Activated CD8-positive, alpha-beta memory T cell treated with anti-CD3 and anti-CD28 coated beads, Interleukin-2, amount 50 U/mL, for 48 hours (primary cell): Measurements from ENCODE around the gene DPH7.
"Not testable (repeated sequence)": the region's sequence is repeated elsewhere in the genome, so short reads cannot be mapped to it uniquely, and the experiment has no call there.

Experiments used
- DNase-seq: peaks from one replicate; pipeline ENCODE4 v3.0.0-alpha.2; 2020

Gene DPH7

GRCh38 chr9:137516144-137516917 is 62.4 kb downstream of the DPH7 start:
- no peak for DNase-seq

DNA sequence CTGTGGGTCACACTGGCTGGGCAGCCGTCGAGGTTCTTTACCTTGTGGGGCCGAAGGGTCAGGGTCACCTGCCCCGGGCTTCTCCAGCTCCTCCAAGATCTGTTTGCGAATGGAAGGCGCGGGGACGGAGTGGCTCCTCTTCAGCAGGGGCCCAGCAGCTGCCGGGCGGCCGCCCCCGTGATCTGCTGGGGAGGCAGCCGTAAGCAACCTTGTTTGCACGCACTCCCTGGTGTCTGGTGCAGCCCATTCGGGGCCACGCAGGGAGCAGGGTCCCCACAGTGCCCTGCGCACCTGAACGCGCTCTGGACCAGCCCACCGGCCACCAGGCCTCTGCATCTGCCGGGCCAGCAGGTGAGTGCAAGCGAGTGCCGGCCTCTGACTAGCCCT is 63.4 kb downstream of the DPH7 start:
- no peak for DNase-seq

- DNase-seq: no peak
Observed at GRCh38 chr9:137514691-137515337, 63.9 kb downstream of the DPH7 start.

DNA sequence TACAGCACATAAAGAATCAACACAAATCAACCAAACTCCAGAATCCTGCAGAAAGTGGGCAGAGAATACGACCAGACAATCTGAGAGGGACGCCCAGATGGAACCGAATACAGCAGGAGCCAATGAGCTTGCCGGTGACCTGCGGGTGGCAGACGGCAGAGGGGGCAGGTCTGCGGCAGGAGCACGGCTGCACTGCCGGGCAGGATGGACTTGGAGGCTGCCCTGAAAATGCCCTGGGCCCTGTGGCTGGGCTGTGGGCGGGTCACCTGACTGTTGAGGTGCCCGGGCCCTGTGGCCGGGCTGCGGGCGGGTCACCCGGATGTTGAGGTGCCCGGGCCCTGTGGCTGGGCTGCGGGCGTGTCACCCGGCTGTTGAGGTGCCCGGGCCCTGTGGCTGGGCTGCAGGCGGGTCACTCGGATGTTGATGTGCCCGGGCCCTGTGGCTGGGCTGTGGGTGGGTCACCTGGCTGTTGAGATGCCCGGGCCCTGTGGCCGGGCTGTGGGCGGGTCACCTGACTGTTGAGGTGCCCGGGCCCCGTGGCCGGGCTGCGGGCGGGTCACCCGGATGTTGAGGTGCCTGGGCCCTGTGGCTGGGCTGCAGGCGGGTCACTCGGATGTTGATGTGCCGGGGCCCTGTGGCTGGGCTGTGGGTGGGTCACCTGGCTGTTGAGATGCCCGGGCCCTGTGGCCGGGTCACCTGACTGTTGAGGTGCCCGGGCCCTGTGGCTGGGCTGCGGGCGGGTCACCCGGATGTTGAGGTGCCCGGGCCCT is 64.7 kb downstream of the DPH7 start:
- not testable (repeated sequence) for DNase-seq

GRCh38 chr9:137513136-137513535 is 65.6 kb downstream of the DPH7 start:
- not testable (repeated sequence) for DNase-seq

GRCh38 chr9:137511758-137512463 is 66.8 kb downstream of the DPH7 start:
- no peak for DNase-seq

DNA sequence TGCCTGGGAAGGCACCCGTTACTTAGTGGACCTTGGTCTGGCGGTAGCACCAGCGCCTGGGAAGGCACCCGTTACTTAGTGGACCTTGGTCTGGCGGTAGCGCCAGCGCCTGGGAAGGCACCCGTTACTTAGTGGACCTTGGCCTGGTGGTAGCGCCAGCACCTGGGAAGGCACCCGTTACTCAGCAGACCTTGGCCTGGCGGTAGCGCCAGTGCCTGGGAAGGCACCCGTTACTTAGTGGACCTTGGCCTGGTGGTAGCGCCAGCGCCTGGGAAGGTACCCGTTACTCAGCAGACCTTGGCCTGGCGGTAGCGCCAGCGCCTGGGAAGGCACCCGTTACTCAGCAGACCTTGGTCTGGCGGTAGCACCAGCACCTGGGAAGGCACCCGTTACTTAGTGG is 67.6 kb downstream of the DPH7 start:
- not testable (repeated sequence) for DNase-seq

DNA sequence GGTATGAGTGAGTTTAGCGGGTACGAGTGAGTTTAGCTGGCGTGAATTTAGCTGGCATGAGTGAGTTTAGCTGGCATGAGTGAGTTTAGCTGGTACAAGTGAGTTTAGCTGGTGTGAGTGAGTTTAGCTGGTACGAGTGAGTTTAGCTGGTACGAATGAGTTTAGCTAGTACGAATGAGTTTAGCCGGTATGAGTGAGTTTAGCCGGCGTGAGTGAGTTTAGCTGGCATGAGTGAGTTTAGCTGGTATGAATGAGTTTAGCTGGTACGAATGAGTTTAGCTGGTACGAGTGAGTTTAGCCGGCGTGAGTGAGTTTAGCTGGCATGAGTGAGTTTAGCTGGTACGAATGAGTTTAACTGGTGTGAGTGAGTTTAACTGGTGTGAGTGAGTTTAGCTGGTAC is 69.5 kb downstream of the DPH7 start:
- no peak for DNase-seq

GRCh38 chr9:137506702-137507171 is 72.0 kb downstream of the DPH7 start:
- no peak for DNase-seq

GRCh38 chr9:137506274-137506673 is 72.5 kb downstream of the DPH7 start:
- no peak for DNase-seq

- no peak for DNase-seq
Observed at GRCh38 chr9:137505421-137506140, 73.1 kb downstream of the DPH7 start.
